Measurements from ENCODE around the gene GATA3. TPM values are rescaled to one million over a fixed set of nuclear protein-coding genes. Genes with fewer than 3 reads are reported as not detected.

GATA3 gene
- total RNA-seq, 2 donors from 2014 or later = 40.4 to 50.2 TPM

DNA sequence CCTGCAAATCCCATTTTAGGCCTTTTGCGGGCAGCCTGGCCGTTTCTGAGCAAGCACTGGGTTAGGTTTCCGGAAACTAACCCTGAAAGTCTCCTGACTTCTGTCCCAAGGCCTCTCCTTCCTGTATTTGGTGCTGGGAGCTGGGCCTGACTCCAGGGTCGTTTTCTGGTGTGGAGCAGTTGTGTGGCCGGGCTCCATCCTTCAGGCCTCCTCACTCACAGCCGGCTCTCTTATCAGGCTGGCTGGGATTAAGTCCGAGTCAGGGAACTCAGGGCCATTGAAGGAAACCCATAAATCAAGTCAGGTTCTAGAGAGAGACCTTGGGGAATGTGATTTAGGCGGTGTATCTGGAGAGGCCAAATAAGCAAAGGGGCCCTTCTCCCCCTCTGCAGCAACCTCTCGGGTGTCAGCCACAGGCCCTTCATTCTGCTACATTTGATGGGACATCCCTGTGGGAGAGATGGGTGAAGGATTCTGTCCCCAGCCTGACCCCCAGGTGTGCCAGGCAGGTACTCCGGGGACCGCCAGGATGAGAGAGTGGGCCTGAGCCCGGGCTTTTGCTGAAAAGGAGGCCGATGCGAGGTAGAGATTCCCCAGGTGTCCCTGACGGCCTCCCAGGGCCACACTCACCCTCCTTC is 3.3 kb downstream of the GATA3 start:
- ATAC-seq (replicated peaks in 1 of 2) = no peak
- Mint-ChIP-seq H3K36me3 (ENCODE audit: insufficient read depth in 2 of 2) (peaks cover 14 to 24% of the 10 kb centered on the region in 2 donors), H3K9me3 (no peaks in the 10 kb centered on the region), H3K27me3 (ENCODE audit: low read depth) (peaks cover 6% of the 10 kb centered on the region), H3K4me1 (ENCODE audit: low read depth) (peaks cover 69% of the 10 kb centered on the region), H3K27ac (peak overlapping the region; percentile 81), H3K4me3 (peak overlapping the region; percentile 90 to 98)
- no peak for DNase-seq

DNA sequence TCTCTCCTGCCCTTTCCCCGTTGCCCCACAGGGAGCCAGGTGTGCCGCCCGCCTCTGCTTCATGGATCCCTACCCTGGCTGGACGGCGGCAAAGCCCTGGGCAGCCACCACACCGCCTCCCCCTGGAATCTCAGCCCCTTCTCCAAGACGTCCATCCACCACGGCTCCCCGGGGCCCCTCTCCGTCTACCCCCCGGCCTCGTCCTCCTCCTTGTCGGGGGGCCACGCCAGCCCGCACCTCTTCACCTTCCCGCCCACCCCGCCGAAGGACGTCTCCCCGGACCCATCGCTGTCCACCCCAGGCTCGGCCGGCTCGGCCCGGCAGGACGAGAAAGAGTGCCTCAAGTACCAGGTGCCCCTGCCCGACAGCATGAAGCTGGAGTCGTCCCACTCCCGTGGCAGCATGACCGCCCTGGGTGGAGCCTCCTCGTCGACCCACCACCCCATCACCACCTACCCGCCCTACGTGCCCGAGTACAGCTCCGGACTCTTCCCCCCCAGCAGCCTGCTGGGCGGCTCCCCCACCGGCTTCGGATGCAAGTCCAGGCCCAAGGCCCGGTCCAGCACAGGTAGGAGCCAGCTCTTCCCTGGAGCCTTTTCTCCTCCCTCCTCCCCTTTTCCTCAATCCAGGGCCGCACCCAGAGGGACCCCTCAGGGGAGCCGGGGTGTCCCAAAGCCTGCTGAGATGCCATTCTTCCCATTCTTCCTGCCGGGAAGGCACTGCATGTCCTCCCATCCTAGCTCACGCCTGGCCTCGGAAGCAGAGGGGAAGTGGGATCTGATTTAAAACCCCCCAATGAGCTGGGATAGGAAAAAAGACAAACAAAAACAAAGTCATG is 4.0 kb downstream of the GATA3 start:
- no peaks in the 10 kb centered on the region for H3K27me3 Mint-ChIP-seq (ENCODE audit: low read depth)
- DNase-seq = peak in 1 of 2 donors; percentile 27
- H3K4me3 Mint-ChIP-seq = peak overlapping the region; percentile 90 to 98
- H3K27ac Mint-ChIP-seq = peak overlapping the region; percentile 81
- no peaks in the 10 kb centered on the region for H3K9me3 Mint-ChIP-seq
- no peak for ATAC-seq (replicated peaks in 1 of 2)
- peaks cover 18 to 29% of the 10 kb centered on the region in 2 donors for H3K36me3 Mint-ChIP-seq (ENCODE audit: insufficient read depth in 2 of 2)
- peaks cover 70% of the 10 kb centered on the region for H3K4me1 Mint-ChIP-seq (ENCODE audit: low read depth)

- H3K27ac Mint-ChIP-seq = peak overlapping the region; percentile 99
Measured at GRCh38 chr10:8059191-8059936, 4.9 kb downstream of the GATA3 start.

GRCh38 chr10:8060010-8060703 is 5.7 kb downstream of the GATA3 start:
- peak overlapping the region; percentile 90 to 98 for H3K4me3 Mint-ChIP-seq
- peak; percentile 72 to 84 for DNase-seq
- peaks cover 85% of the 10 kb centered on the region for H3K4me1 Mint-ChIP-seq (ENCODE audit: low read depth)
- no peaks in the 10 kb centered on the region for H3K9me3 Mint-ChIP-seq
- H3K36me3 Mint-ChIP-seq (ENCODE audit: insufficient read depth in 2 of 2) = peaks cover 23 to 38% of the 10 kb centered on the region in 2 donors
- H3K27me3 Mint-ChIP-seq (ENCODE audit: low read depth) = no peaks in the 10 kb centered on the region
- peak overlapping the region; percentile 99 for H3K27ac Mint-ChIP-seq
- peak; percentile 52 to 55 for ATAC-seq (replicated peaks in 1 of 2)

More at GRCh38 chr10:8059191-8059936, 4.9 kb downstream of the GATA3 start:
- ATAC-seq (replicated peaks in 1 of 2) (no peak), DNase-seq (peak in 1 of 2 donors; percentile 4)
- peaks cover 22 to 33% of the 10 kb centered on the region in 2 donors for H3K36me3 Mint-ChIP-seq (ENCODE audit: insufficient read depth in 2 of 2)
- peak overlapping the region; percentile 90 to 98 for H3K4me3 Mint-ChIP-seq
- no peaks in the 10 kb centered on the region for H3K27me3 Mint-ChIP-seq (ENCODE audit: low read depth)
- peaks cover 79% of the 10 kb centered on the region for H3K4me1 Mint-ChIP-seq (ENCODE audit: low read depth)
- no peaks in the 10 kb centered on the region for H3K9me3 Mint-ChIP-seq

DNA sequence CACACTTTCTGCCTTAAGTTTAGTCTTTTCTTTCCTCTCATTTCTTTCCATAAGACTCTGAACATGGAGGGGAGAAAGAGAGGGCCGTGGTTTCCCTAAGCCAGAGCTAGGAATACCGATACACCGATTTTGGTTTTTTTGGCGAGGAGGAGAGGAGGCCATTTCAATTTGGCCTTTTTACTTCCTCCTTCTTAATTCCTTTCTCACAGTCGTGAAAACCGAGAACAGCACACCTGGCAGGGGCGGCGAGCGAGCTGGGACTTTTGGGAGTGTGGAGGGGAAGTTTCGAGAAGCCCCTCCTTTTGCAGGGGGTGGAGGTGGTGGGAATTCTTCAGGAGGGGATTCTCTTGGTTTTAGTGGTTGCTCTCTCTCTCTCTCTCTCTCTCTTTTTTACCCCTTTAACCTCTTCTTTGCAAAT is 6.2 kb downstream of the GATA3 start:
- H3K27me3 Mint-ChIP-seq (ENCODE audit: low read depth) = no peaks in the 10 kb centered on the region
- peaks cover 25 to 36% of the 10 kb centered on the region in 2 donors for H3K36me3 Mint-ChIP-seq (ENCODE audit: insufficient read depth in 2 of 2)
- no peak for DNase-seq
- no peak for ATAC-seq (replicated peaks in 1 of 2)
- peaks cover 90% of the 10 kb centered on the region for H3K4me1 Mint-ChIP-seq (ENCODE audit: low read depth)
- peak overlapping the region; percentile 99 for H3K27ac Mint-ChIP-seq
- H3K9me3 Mint-ChIP-seq = no peaks in the 10 kb centered on the region
- H3K4me3 Mint-ChIP-seq = peak overlapping the region; percentile 90 to 98

- Mint-ChIP-seq H3K9me3 (no peaks in the 10 kb centered on the region), H3K36me3 (ENCODE audit: insufficient read depth in 2 of 2) (peaks cover 24 to 39% of the 10 kb centered on the region in 2 donors), H3K4me3 (peak overlapping the region; percentile 90 to 98), H3K4me1 (ENCODE audit: low read depth) (peaks cover 98% of the 10 kb centered on the region), H3K27ac (peak overlapping the region; percentile 99), H3K27me3 (ENCODE audit: low read depth) (no peaks in the 10 kb centered on the region)
- ATAC-seq (replicated peaks in 1 of 2) (peak; percentile 49 to 50), DNase-seq (peak; percentile 72 to 75)
Measured at GRCh38 chr10:8061274-8062211, 7.1 kb downstream of the GATA3 start.

DNA sequence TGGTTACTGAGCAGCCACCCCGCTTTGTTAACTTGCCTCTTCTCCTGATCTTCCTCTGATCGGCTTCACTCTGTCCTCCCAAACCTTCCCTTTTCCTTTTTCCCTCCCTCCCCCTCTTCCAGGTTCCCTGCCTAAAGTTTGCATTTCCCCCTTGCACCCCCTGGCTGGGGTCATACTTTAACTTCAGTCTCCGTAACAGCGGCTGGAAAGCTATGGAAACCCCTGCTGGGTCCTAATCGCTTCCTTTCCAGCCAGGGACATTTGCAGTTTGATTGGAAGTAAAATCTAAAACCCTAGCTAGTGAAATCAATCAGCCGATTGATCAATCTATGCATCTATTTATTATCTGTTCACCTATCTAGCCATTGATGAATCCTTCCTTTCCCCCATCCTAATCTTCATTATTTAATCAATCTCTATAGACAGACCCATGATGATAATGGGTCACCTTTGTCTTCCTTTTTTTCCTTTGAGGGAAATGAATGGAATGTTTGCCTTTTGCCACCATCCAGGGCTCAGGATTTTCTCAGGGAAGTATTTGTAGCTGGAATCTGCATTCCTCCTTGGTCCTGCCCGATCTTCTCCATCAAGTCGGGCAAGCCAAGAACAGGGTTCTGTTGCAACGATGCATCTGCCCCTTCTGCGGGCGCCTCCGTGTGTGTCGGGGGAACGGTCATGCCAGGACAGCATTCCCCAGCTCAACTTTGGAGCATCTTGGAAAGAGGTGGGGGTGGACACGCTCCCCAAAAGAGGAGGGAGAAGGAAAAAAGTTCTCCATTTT is 8.8 kb downstream of the GATA3 start:
- peak overlapping the region; percentile 90 to 98 for H3K4me3 Mint-ChIP-seq
- peak overlapping the region; percentile 87 for H3K27ac Mint-ChIP-seq
- peaks cover 28 to 49% of the 10 kb centered on the region in 2 donors for H3K36me3 Mint-ChIP-seq (ENCODE audit: insufficient read depth in 2 of 2)
- no peak for DNase-seq
- peaks cover 98% of the 10 kb centered on the region for H3K4me1 Mint-ChIP-seq (ENCODE audit: low read depth)
- H3K9me3 Mint-ChIP-seq = no peaks in the 10 kb centered on the region
- no peaks in the 10 kb centered on the region for H3K27me3 Mint-ChIP-seq (ENCODE audit: low read depth)
- no peak for ATAC-seq (replicated peaks in 1 of 2)

GRCh38 chr10:8063935-8064334 is 9.4 kb downstream of the GATA3 start:
- Mint-ChIP-seq H3K27ac (peak overlapping the region; percentile 86), H3K36me3 (ENCODE audit: insufficient read depth in 2 of 2) (peaks cover 31 to 53% of the 10 kb centered on the region in 2 donors), H3K4me3 (peak overlapping the region; percentile 90 to 98), H3K27me3 (ENCODE audit: low read depth) (no peaks in the 10 kb centered on the region), H3K4me1 (ENCODE audit: low read depth) (peaks cover 98% of the 10 kb centered on the region), H3K9me3 (no peaks in the 10 kb centered on the region)
- DNase-seq (no peak), ATAC-seq (replicated peaks in 1 of 2) (no peak)

DNA sequence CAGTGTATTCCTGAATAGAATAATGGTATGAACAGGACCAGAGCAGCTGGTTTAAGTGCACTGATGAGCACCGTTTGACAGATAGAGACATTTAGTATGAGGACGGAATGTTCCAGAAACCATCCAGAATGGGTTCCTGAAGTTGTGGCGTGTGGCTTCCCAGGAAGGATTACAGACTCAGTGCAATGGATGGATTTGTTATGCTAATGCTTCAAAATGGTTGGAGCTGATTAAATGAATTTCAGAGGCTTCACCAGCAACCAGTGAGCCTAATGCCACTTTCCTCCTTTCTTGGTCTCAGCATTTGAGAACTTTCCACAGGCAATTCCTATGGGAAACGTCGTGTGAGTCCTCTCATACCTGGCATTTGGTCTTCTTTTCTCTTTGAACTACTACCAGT is 9.9 kb downstream of the GATA3 start:
- peak overlapping the region; percentile 86 for H3K27ac Mint-ChIP-seq
- no peak for DNase-seq
- H3K9me3 Mint-ChIP-seq = no peaks in the 10 kb centered on the region
- H3K4me3 Mint-ChIP-seq = peak overlapping the region; percentile 65 to 69
- H3K27me3 Mint-ChIP-seq (ENCODE audit: low read depth) = no peaks in the 10 kb centered on the region
- peaks cover 33 to 55% of the 10 kb centered on the region in 2 donors for H3K36me3 Mint-ChIP-seq (ENCODE audit: insufficient read depth in 2 of 2)
- no peak for ATAC-seq (replicated peaks in 1 of 2)
- peaks cover 98% of the 10 kb centered on the region for H3K4me1 Mint-ChIP-seq (ENCODE audit: low read depth)

DNA sequence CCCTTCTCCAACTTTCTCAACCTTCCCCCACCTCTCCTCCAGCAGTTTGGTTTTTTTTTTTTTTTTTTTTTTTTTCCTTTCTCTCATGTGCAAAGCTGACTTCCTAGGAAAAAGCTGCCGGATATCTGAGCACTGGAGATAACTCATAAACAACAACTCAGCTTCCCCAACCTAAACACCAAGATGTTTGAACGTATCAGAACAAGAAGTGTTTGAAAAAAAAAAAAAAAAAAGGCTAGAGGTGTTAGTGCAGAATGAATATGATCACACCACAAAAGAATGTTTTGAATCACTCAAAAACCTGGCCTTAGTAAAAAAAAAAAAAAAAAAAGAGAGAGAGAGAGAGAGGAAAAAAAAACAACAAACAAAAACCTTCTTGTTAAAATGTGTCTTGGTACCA is 11.2 kb downstream of the GATA3 start:
- peak overlapping the region; percentile 75 to 93 for H3K4me3 Mint-ChIP-seq
- peak overlapping the region; percentile 100 for H3K27ac Mint-ChIP-seq
- DNase-seq = no peak
- H3K4me1 Mint-ChIP-seq (ENCODE audit: low read depth) = peaks cover 98% of the 10 kb centered on the region
- peaks cover 37 to 59% of the 10 kb centered on the region in 2 donors for H3K36me3 Mint-ChIP-seq (ENCODE audit: insufficient read depth in 2 of 2)
- peak; percentile 58 to 61 for ATAC-seq (replicated peaks in 1 of 2)
- H3K9me3 Mint-ChIP-seq = no peaks in the 10 kb centered on the region
- H3K27me3 Mint-ChIP-seq (ENCODE audit: low read depth) = no peaks in the 10 kb centered on the region

DNA sequence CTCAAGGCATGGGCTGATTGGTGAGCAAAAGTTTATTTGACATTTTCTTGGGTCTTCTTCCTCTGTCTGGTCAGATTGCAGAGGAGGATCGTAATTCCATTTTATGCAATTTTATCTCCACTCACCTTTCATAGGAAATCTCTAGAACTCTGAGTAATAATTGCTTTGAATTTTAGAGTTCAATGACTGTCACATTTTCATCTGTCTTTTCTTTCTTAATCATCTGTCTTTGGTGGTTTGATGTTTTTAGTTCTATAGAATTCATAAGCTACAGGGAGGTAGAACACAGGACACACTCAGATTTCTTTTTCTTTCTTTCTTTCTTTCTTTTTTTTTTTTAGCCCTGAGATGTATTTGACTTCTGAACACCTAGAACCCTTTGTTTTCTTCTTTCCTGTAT is 11.6 kb downstream of the GATA3 start:
- Mint-ChIP-seq H3K27me3 (ENCODE audit: low read depth) (no peaks in the 10 kb centered on the region), H3K4me1 (ENCODE audit: low read depth) (peaks cover 98% of the 10 kb centered on the region), H3K27ac (peak overlapping the region; percentile 100), H3K4me3 (peak overlapping the region; percentile 75 to 93), H3K36me3 (ENCODE audit: insufficient read depth in 2 of 2) (peaks cover 38 to 60% of the 10 kb centered on the region in 2 donors), H3K9me3 (no peaks in the 10 kb centered on the region)
- ATAC-seq (replicated peaks in 1 of 2) (peak; percentile 49 to 56), DNase-seq (no peak)
